Natural killer cell (primary cell): ENCODE results near the gene NCKAP1. TPM values are rescaled to one million over a fixed set of nuclear protein-coding genes. Genes with fewer than 3 reads are reported as not detected.

Source experiments
- ATAC-seq, 3 donors: fragments of 150-1000 bp in 2 of 3; fragments of 200-7000 bp in 1 of 3; cut with Tn5 transposase; 1 replicate in 1 of 3; 2 replicates in 2 of 3; pipeline ENCODE4 v1.10.0; 2021; ENCODE audit warnings: mild to moderate bottlenecking in 2 of 3, moderate library complexity in 2 of 3
- DNase-seq, 2 donors: peaks; one replicate each; pipeline versions ENCODE4 v3.0.0 to v3.0.0-alpha.2; 2013 to 2021; ENCODE audit warnings: mixed read lengths in 1 of 2
- H3K27ac ChIP-seq: one replicate; pipeline ENCODE4 v1.5.1; 2013; ENCODE audit warnings: mild to moderate bottlenecking, low read length
- H3K27me3 ChIP-seq: one replicate; pipeline ENCODE4 v1.6.1; 2013; ENCODE audit warnings: low read length; ENCODE audit not compliant: control insufficient read depth, insufficient read depth
- H3K36me3 ChIP-seq: one replicate; pipeline ENCODE4 v1.6.1; 2013; ENCODE audit warnings: low read length; ENCODE audit not compliant: control insufficient read depth, insufficient read depth
- H3K4me1 ChIP-seq: one replicate; pipeline ENCODE4 v1.6.1; 2013; ENCODE audit warnings: low read length; ENCODE audit not compliant: control insufficient read depth, insufficient read depth
- H3K4me3 ChIP-seq: one replicate; pipeline ENCODE4 v1.5.1; 2013; ENCODE audit warnings: low read length
- H3K9me3 ChIP-seq: one replicate; pipeline ENCODE4 v1.6.1; 2013; ENCODE audit warnings: low read length; ENCODE audit not compliant: control insufficient read depth, insufficient read depth
- H3K27ac Mint-ChIP-seq, 2 donors: one replicate each; pipeline ENCODE4 v1.8.0; 2022; ENCODE audit warnings: mild to moderate bottlenecking in 2 of 2, mixed read lengths in 2 of 2, moderate library complexity in 1 of 2
- H3K27me3 Mint-ChIP-seq, 2 donors: one replicate each; pipeline ENCODE4 v1.8.0; 2022; ENCODE audit warnings: low read depth in 2 of 2, mixed read lengths in 2 of 2
- H3K36me3 Mint-ChIP-seq: one replicate; pipeline ENCODE4 v1.8.0; 2022; ENCODE audit warnings: mixed read lengths
- H3K4me1 Mint-ChIP-seq, 2 donors: one replicate each; pipeline ENCODE4 v1.8.0; 2022; ENCODE audit warnings: mixed read lengths in 2 of 2
- H3K4me3 Mint-ChIP-seq: one replicate; pipeline ENCODE4 v1.8.0; 2022; ENCODE audit warnings: mild to moderate bottlenecking, moderate library complexity, mixed read lengths
- H3K9me3 Mint-ChIP-seq, 2 donors: one replicate each; pipeline ENCODE4 v1.8.0; 2022; ENCODE audit warnings: mixed read lengths in 2 of 2
- WGBS: methylation state at CpG from one replicate; pipeline ENCODE4 v1.1.7; 2013; ENCODE audit warnings: missing lambda C conversion rate; ENCODE audit not compliant: insufficient coverage; 5-methylcytosine and 5-hydroxymethylcytosine counted together
- intact Hi-C: fragments of 100-400 bp; cut with micrococcal nuclease; formaldehyde crosslinking; loops from one replicate; pipeline ENCODE4 v1.14.2; 2022
- total RNA-seq, 4 donors: library from RNA; stranded (reverse); fragments of 120-200 nt in 1 of 4; gene quantifications; one replicate each; pipeline versions ENCODE4 v1.2.3 to v1.2.4, GENCODE V29; 2013 to 2022
- TF ChIP-seq, protein P1 (sequence below): fragments of 200-600 bp; IDR thresholded peaks from one replicate; pipeline ENCODE4 v1.8.0; 2022; ENCODE audit warnings: antibody characterized with exemption

Gene NCKAP1
- total RNA-seq, 3 donors from 2014 or later (not counting 1 experiment from before 2014, with no cell fraction given), result 8.4 to 12.3 (median 10.4) TPM

- 96% methylated on average over 7 of the region's 7 CpGs for WGBS
- Mint-ChIP-seq H3K9me3 (no peaks in the 10 kb centered on the region), H3K4me1 (no peaks in the 10 kb centered on the region), H3K27ac (no peak overlapping the region), H3K4me3 (no peak overlapping the region), H3K36me3 (no peaks in the 10 kb centered on the region), H3K27me3 (no peaks in the 10 kb centered on the region)
- Histone ChIP-seq H3K27ac (no peak overlapping the region), H3K9me3 (no peaks in the 10 kb centered on the region), H3K36me3 (no peaks in the 10 kb centered on the region), H3K27me3 (no peaks in the 10 kb centered on the region), H3K4me3 (no peak overlapping the region), H3K4me1 (no peaks in the 10 kb centered on the region)
- TF ChIP-seq, protein P1, sequence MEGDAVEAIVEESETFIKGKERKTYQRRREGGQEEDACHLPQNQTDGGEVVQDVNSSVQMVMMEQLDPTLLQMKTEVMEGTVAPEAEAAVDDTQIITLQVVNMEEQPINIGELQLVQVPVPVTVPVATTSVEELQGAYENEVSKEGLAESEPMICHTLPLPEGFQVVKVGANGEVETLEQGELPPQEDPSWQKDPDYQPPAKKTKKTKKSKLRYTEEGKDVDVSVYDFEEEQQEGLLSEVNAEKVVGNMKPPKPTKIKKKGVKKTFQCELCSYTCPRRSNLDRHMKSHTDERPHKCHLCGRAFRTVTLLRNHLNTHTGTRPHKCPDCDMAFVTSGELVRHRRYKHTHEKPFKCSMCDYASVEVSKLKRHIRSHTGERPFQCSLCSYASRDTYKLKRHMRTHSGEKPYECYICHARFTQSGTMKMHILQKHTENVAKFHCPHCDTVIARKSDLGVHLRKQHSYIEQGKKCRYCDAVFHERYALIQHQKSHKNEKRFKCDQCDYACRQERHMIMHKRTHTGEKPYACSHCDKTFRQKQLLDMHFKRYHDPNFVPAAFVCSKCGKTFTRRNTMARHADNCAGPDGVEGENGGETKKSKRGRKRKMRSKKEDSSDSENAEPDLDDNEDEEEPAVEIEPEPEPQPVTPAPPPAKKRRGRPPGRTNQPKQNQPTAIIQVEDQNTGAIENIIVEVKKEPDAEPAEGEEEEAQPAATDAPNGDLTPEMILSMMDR, result no peak
- ATAC-seq, result no peak
- DNase-seq, result no peak
- intact Hi-C loops, result no loop called here
Measured at GRCh38 chr2:182907081-182907830, 131.0 kb downstream of the NCKAP1 start.

- H3K27ac ChIP-seq, result no peak overlapping the region
- no peaks in the 10 kb centered on the region for H3K4me1 ChIP-seq
- no peak for ATAC-seq
- intact Hi-C loops, result no loop called here
- H3K9me3 Mint-ChIP-seq, result no peaks in the 10 kb centered on the region
- no peaks in the 10 kb centered on the region for H3K9me3 ChIP-seq
- TF ChIP-seq, protein P1, result no peak
- no peak overlapping the region for H3K4me3 ChIP-seq
- no peaks in the 10 kb centered on the region for H3K27me3 Mint-ChIP-seq
- no peak overlapping the region for H3K4me3 Mint-ChIP-seq
- DNase-seq, result no peak
- H3K36me3 ChIP-seq, result no peaks in the 10 kb centered on the region
- H3K27ac Mint-ChIP-seq, result no peak overlapping the region
- H3K4me1 Mint-ChIP-seq, result no peaks in the 10 kb centered on the region
- H3K27me3 ChIP-seq, result no peaks in the 10 kb centered on the region
- H3K36me3 Mint-ChIP-seq, result no peaks in the 10 kb centered on the region
Measured at GRCh38 chr2:182906454-182906853, 131.8 kb downstream of the NCKAP1 start.

DNA sequence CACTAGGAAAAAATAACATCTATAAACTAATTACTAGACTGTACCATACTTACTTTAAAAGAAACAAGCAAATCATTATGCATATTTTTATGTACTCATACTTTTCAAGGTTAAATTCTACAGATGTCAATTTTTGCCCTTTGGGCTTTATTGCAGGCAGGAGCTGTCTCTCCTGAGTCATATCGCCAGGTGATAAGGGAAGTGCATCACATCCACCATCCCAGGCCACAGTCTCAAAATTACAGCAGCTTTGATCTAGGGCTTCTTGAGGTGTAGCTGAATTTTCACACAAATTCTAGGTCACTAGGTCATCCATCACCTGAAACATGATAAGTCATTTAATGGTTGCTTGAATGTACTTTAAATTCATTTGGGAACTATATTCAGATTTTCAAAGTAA lies 133.4 kb downstream of the NCKAP1 start:
- intact Hi-C loops, result no loop called here
- Mint-ChIP-seq H3K9me3 (peaks cover 0 to 2% of the 10 kb centered on the region in 2 donors), H3K36me3 (no peaks in the 10 kb centered on the region), H3K4me3 (no peak overlapping the region), H3K4me1 (no peaks in the 10 kb centered on the region), H3K27me3 (no peaks in the 10 kb centered on the region), H3K27ac (no peak overlapping the region)
- DNase-seq, result no peak
- no peak overlapping the region for H3K27ac ChIP-seq
- no peak for ATAC-seq
- 70% methylated on average over 1 of the region's 1 CpG for WGBS
- TF ChIP-seq, protein P1, result no peak
- no peaks in the 10 kb centered on the region for H3K4me1 ChIP-seq
- H3K4me3 ChIP-seq, result no peak overlapping the region
- H3K36me3 ChIP-seq, result no peaks in the 10 kb centered on the region
- no peaks in the 10 kb centered on the region for H3K27me3 ChIP-seq
- no peaks in the 10 kb centered on the region for H3K9me3 ChIP-seq

GRCh38 chr2:182903566-182903965 lies 134.7 kb downstream of the NCKAP1 start:
- Mint-ChIP-seq H3K27me3 (no peaks in the 10 kb centered on the region), H3K4me3 (no peak overlapping the region), H3K36me3 (no peaks in the 10 kb centered on the region), H3K9me3 (peaks cover 0 to 2% of the 10 kb centered on the region in 2 donors), H3K4me1 (peaks cover 0 to 9% of the 10 kb centered on the region in 2 donors), H3K27ac (no peak overlapping the region)
- Histone ChIP-seq H3K9me3 (no peaks in the 10 kb centered on the region), H3K27ac (no peak overlapping the region), H3K4me3 (no peak overlapping the region), H3K27me3 (no peaks in the 10 kb centered on the region), H3K4me1 (no peaks in the 10 kb centered on the region), H3K36me3 (no peaks in the 10 kb centered on the region)
- 70% methylated on average over 1 of the region's 2 CpGs for WGBS
- ATAC-seq (no peak), DNase-seq (no peak)
- TF ChIP-seq, protein P1, result no peak
- intact Hi-C loops, result no loop called here
